ENCODE results near the gene DDIT3. TPM values are rescaled to one million over a fixed set of nuclear protein-coding genes. Genes with fewer than 3 reads are reported as not detected.

The DDIT3 gene
- total and polyA plus RNA-seq, 3 experiments from 2014 or later, result 11.7 to 13.2 (median 12.7) TPM

GRCh38 chr12:57545809-57546437 is 25.6 kb upstream of the DDIT3 start:
- no peaks in the 10 kb centered on the region for H3K27me3 ChIP-seq (ENCODE audit: insufficient read depth, low read length, poor library complexity, severe bottlenecking)
- peaks cover 30% of the 10 kb centered on the region for H3K4me1 ChIP-seq (ENCODE audit: insufficient read depth, low read length)
- Mint-ChIP-seq H3K4me3 (peak overlapping the region; percentile 91 to 99 (median 96)), H3K27me3 (no peaks in the 10 kb centered on the region), H3K9me3 (no peaks in the 10 kb centered on the region), H3K4me1 (peaks cover 50 to 61% (median 53%) of the 10 kb centered on the region in 3 donors), H3K27ac (peak overlapping the region; percentile 70 to 98 (median 96)), H3K36me3 (peaks cover 0 to 36% (median 0%) of the 10 kb centered on the region in 3 donors)
- peak in 1 of 5 donors; percentile 35 for DNase-seq
- H3K9me3 ChIP-seq (ENCODE audit: low read length), result no peaks in the 10 kb centered on the region
- peak overlapping the region; percentile 78 for H3K4me3 ChIP-seq (ENCODE audit: low read length)
- peak overlapping the region; percentile 88 for H3K27ac ChIP-seq (ENCODE audit: low read depth, low read length)
- CTCF ChIA-PET, result interaction anchor here (1.0 to 1.8 kb wide), 4 partner anchors 15 to 83 kb away, joined by 3 to 8 read pairs (median 4); no protein-coding TSS in a partner anchor
- no peaks in the 10 kb centered on the region for H3K36me3 ChIP-seq (ENCODE audit: insufficient read depth, low read length)
- POLR2A ChIA-PET, result interaction anchor here (1.1 to 1.8 kb wide), 2 partner anchors 25 to 69 kb away, joined by 3 to 7 read pairs; partner anchors contain the start of gene DDIT3

GRCh38 chr12:57543581-57543980 is 23.3 kb upstream of the DDIT3 start:
- H3K9me3 ChIP-seq (ENCODE audit: low read length), result no peaks in the 10 kb centered on the region
- ChIA-PET CTCF (interaction anchor here (0.9 kb wide), 1 partner anchor 9 kb away, joined by 4 read pairs; no protein-coding TSS in a partner anchor), POLR2A (interaction anchor here (1.1 kb wide), 1 partner anchor 20 kb away, joined by 4 read pairs; no protein-coding TSS in a partner anchor)
- H3K27ac ChIP-seq (ENCODE audit: low read depth, low read length), result no peak overlapping the region
- H3K4me3 Mint-ChIP-seq, result no peak overlapping the region
- no peaks in the 10 kb centered on the region for H3K9me3 Mint-ChIP-seq
- no peaks in the 10 kb centered on the region for H3K27me3 Mint-ChIP-seq
- peaks cover 39 to 54% (median 46%) of the 10 kb centered on the region in 3 donors for H3K4me1 Mint-ChIP-seq
- peaks cover 0 to 53% (median 0%) of the 10 kb centered on the region in 3 donors for H3K36me3 Mint-ChIP-seq
- H3K27me3 ChIP-seq (ENCODE audit: insufficient read depth, low read length, poor library complexity, severe bottlenecking), result no peaks in the 10 kb centered on the region
- DNase-seq, result peak in 1 of 5 donors; percentile 27
- no peak overlapping the region for H3K4me3 ChIP-seq (ENCODE audit: low read length)
- no peaks in the 10 kb centered on the region for H3K36me3 ChIP-seq (ENCODE audit: insufficient read depth, low read length)
- peaks cover 21% of the 10 kb centered on the region for H3K4me1 ChIP-seq (ENCODE audit: insufficient read depth, low read length)
- H3K27ac Mint-ChIP-seq, result peak overlapping the region in 4 of 8 donors; percentile 10 to 74 (median 50)

GRCh38 chr12:57541717-57542116 is 21.4 kb upstream of the DDIT3 start:
- Mint-ChIP-seq H3K4me1 (peaks cover 33 to 44% (median 41%) of the 10 kb centered on the region in 3 donors), H3K36me3 (peaks cover 0 to 62% (median 2%) of the 10 kb centered on the region in 3 donors), H3K27ac (no peak overlapping the region), H3K9me3 (no peaks in the 10 kb centered on the region), H3K4me3 (no peak overlapping the region), H3K27me3 (no peaks in the 10 kb centered on the region)
- DNase-seq, result no peak
- no peaks in the 10 kb centered on the region for H3K36me3 ChIP-seq (ENCODE audit: insufficient read depth, low read length)
- ChIA-PET POLR2A (no interaction called here), CTCF (no interaction called here)
- H3K27ac ChIP-seq (ENCODE audit: low read depth, low read length), result no peak overlapping the region
- no peaks in the 10 kb centered on the region for H3K27me3 ChIP-seq (ENCODE audit: insufficient read depth, low read length, poor library complexity, severe bottlenecking)
- H3K4me3 ChIP-seq (ENCODE audit: low read length), result no peak overlapping the region
- peaks cover 13% of the 10 kb centered on the region for H3K4me1 ChIP-seq (ENCODE audit: insufficient read depth, low read length)
- H3K9me3 ChIP-seq (ENCODE audit: low read length), result no peaks in the 10 kb centered on the region

- H3K9me3 Mint-ChIP-seq, result no peaks in the 10 kb centered on the region
- H3K9me3 ChIP-seq (ENCODE audit: low read length), result no peaks in the 10 kb centered on the region
- peaks cover 0 to 65% (median 2%) of the 10 kb centered on the region in 3 donors for H3K36me3 Mint-ChIP-seq
- no peak overlapping the region for H3K4me3 ChIP-seq (ENCODE audit: low read length)
- H3K27me3 ChIP-seq (ENCODE audit: insufficient read depth, low read length, poor library complexity, severe bottlenecking), result no peaks in the 10 kb centered on the region
- no peak overlapping the region for H3K4me3 Mint-ChIP-seq
- peak overlapping the region in 5 of 8 donors; percentile 6 to 85 (median 57) for H3K27ac Mint-ChIP-seq
- DNase-seq, result no peak
- peaks cover 26 to 37% (median 34%) of the 10 kb centered on the region in 3 donors for H3K4me1 Mint-ChIP-seq
- peaks cover 8% of the 10 kb centered on the region for H3K4me1 ChIP-seq (ENCODE audit: insufficient read depth, low read length)
- no peaks in the 10 kb centered on the region for H3K27me3 Mint-ChIP-seq
- CTCF ChIA-PET, result interaction anchor here (1.3 kb wide), 2 partner anchors 18 to 79 kb away, joined by 3 read pairs; no protein-coding TSS in a partner anchor
- no peaks in the 10 kb centered on the region for H3K36me3 ChIP-seq (ENCODE audit: insufficient read depth, low read length)
- no peak overlapping the region for H3K27ac ChIP-seq (ENCODE audit: low read depth, low read length)
- POLR2A ChIA-PET, result no interaction called here
These were observed 20.7 kb upstream of the DDIT3 start for GRCh38 chr12:57541001-57541400.

GRCh38 chr12:57539134-57539768 is 18.9 kb upstream of the DDIT3 start:
- Mint-ChIP-seq H3K9me3 (no peaks in the 10 kb centered on the region), H3K4me1 (peaks cover 13 to 23% (median 19%) of the 10 kb centered on the region in 3 donors), H3K36me3 (peaks cover 0 to 76% (median 4%) of the 10 kb centered on the region in 3 donors), H3K27ac (peak overlapping the region in 2 of 8 donors; percentile 12 to 49), H3K4me3 (no peak overlapping the region), H3K27me3 (no peaks in the 10 kb centered on the region)
- ChIA-PET POLR2A (interaction anchor here (0.6 kb wide), 1 partner anchor 116 kb away, joined by 3 read pairs; no protein-coding TSS in a partner anchor), CTCF (interaction anchor here (0.9 to 1.5 kb wide), 3 partner anchors 25 to 84 kb away, joined by 3 to 5 read pairs (median 3); no protein-coding TSS in a partner anchor)
- no peaks in the 10 kb centered on the region for H3K27me3 ChIP-seq (ENCODE audit: insufficient read depth, low read length, poor library complexity, severe bottlenecking)
- DNase-seq, result no peak
- no peaks in the 10 kb centered on the region for H3K4me1 ChIP-seq (ENCODE audit: insufficient read depth, low read length)
- H3K27ac ChIP-seq (ENCODE audit: low read depth, low read length), result no peak overlapping the region
- peaks cover 10% of the 10 kb centered on the region for H3K36me3 ChIP-seq (ENCODE audit: insufficient read depth, low read length)
- H3K4me3 ChIP-seq (ENCODE audit: low read length), result no peak overlapping the region
- no peaks in the 10 kb centered on the region for H3K9me3 ChIP-seq (ENCODE audit: low read length)

GRCh38 chr12:57536597-57536942 is 16.3 kb upstream of the DDIT3 start:
- Mint-ChIP-seq H3K4me1 (peaks cover 4 to 13% (median 10%) of the 10 kb centered on the region in 3 donors), H3K9me3 (no peaks in the 10 kb centered on the region), H3K27ac (peak overlapping the region in 3 of 8 donors; percentile 5 to 40 (median 6)), H3K36me3 (peaks cover 0 to 88% (median 4%) of the 10 kb centered on the region in 3 donors), H3K4me3 (no peak overlapping the region), H3K27me3 (no peaks in the 10 kb centered on the region)
- Histone ChIP-seq H3K27ac (ENCODE audit: low read depth, low read length) (no peak overlapping the region), H3K4me1 (ENCODE audit: insufficient read depth, low read length) (no peaks in the 10 kb centered on the region), H3K9me3 (ENCODE audit: low read length) (no peaks in the 10 kb centered on the region), H3K27me3 (ENCODE audit: insufficient read depth, low read length, poor library complexity, severe bottlenecking) (no peaks in the 10 kb centered on the region), H3K4me3 (ENCODE audit: low read length) (no peak overlapping the region), H3K36me3 (ENCODE audit: insufficient read depth, low read length) (peaks cover 33% of the 10 kb centered on the region)
- no peak for DNase-seq
- POLR2A ChIA-PET, result interaction anchor here (0.7 kb wide), 1 partner anchor 94 kb away, joined by 4 read pairs; no protein-coding TSS in a partner anchor
- CTCF ChIA-PET, result no interaction called here

GRCh38 chr12:57535764-57536596 is 15.7 kb upstream of the DDIT3 start:
- POLR2A ChIA-PET, result interaction anchor here (1.9 kb wide), 1 partner anchor 12 kb away, joined by 5 read pairs; no protein-coding TSS in a partner anchor
- Histone ChIP-seq H3K36me3 (ENCODE audit: insufficient read depth, low read length) (peaks cover 39% of the 10 kb centered on the region), H3K27me3 (ENCODE audit: insufficient read depth, low read length, poor library complexity, severe bottlenecking) (no peaks in the 10 kb centered on the region), H3K4me1 (ENCODE audit: insufficient read depth, low read length) (no peaks in the 10 kb centered on the region), H3K9me3 (ENCODE audit: low read length) (no peaks in the 10 kb centered on the region), H3K27ac (ENCODE audit: low read depth, low read length) (no peak overlapping the region), H3K4me3 (ENCODE audit: low read length) (no peak overlapping the region)
- H3K4me1 Mint-ChIP-seq, result peaks cover 4 to 10% (median 9%) of the 10 kb centered on the region in 3 donors
- no peak for DNase-seq
- H3K9me3 Mint-ChIP-seq, result no peaks in the 10 kb centered on the region
- peaks cover 0 to 88% (median 4%) of the 10 kb centered on the region in 3 donors for H3K36me3 Mint-ChIP-seq
- H3K27me3 Mint-ChIP-seq, result no peaks in the 10 kb centered on the region
- peak overlapping the region in 4 of 8 donors; percentile 13 to 44 (median 41) for H3K27ac Mint-ChIP-seq
- CTCF ChIA-PET, result interaction anchor here (1.1 kb wide), 1 partner anchor 73 kb away, joined by 3 read pairs; no protein-coding TSS in a partner anchor
- no peak overlapping the region for H3K4me3 Mint-ChIP-seq
